Measurements from ENCODE around the gene NEU1.

NEU1 gene

GRCh38 chr6:31896856-31897611 lies 34.4 kb upstream of the NEU1 start:
- DNase-seq (ENCODE audit: low read depth in 3 of 3, low spot score in 1 of 3), result peak in 1 of 3 donors; percentile 21

- no peak for DNase-seq (ENCODE audit: low read depth in 3 of 3, low spot score in 1 of 3)
These were observed 33.9 kb upstream of the NEU1 start for GRCh38 chr6:31896493-31896855.

GRCh38 chr6:31892821-31893220 lies 30.2 kb upstream of the NEU1 start:
- DNase-seq (ENCODE audit: low read depth in 3 of 3, low spot score in 1 of 3), result no peak

- DNase-seq (ENCODE audit: low read depth in 3 of 3, low spot score in 1 of 3), result no peak
These were observed 26.8 kb upstream of the NEU1 start for GRCh38 chr6:31889331-31889972.

GRCh38 chr6:31888276-31889258 lies 25.9 kb upstream of the NEU1 start:
- DNase-seq (ENCODE audit: low read depth in 3 of 3, low spot score in 1 of 3), result peak in 2 of 3 donors; percentile 22 to 53

DNA sequence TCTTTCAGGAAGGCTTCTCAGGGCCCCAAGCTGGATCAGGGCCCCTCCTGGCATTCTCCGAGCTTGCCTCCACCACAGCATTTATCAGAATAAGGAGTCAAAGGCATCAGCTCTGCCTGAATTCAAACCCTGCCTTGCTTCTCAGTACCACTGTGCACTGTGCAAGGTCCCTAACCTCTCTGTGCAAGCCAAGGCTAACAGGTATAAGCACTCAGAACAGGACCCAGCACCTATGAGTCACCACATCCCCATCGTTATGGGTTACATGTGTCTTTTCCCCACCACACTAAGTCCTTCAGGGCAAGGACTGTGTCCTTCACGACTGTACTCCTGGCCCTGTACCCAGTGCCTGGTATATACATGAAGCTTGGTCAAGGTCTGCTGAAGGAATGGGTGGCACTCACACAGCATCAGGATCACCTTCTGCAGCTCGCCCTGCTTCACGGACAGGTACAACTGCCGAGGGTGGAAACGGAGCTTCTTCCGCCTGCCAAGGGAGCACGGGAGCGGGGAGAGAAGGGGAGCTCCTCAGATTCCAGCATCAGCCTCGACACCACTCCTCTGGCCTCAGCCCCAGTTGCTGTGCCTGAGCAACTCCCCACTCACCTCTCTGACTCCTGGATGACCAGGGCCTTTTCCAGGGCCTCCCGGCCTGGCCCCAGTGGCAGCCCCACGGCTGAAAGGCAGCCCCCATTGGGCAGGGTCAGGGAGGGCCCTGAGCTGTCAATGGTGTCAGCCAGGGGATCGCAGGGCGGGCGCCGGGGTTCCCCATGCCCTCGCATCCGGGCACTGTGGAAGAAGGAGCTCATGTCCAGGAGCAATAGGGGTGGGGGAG lies 24.8 kb upstream of the NEU1 start:
- no peak for DNase-seq (ENCODE audit: low read depth in 3 of 3, low spot score in 1 of 3)

GRCh38 chr6:31886541-31886991 lies 23.9 kb upstream of the NEU1 start:
- no peak for DNase-seq (ENCODE audit: low read depth in 3 of 3, low spot score in 1 of 3)

DNA sequence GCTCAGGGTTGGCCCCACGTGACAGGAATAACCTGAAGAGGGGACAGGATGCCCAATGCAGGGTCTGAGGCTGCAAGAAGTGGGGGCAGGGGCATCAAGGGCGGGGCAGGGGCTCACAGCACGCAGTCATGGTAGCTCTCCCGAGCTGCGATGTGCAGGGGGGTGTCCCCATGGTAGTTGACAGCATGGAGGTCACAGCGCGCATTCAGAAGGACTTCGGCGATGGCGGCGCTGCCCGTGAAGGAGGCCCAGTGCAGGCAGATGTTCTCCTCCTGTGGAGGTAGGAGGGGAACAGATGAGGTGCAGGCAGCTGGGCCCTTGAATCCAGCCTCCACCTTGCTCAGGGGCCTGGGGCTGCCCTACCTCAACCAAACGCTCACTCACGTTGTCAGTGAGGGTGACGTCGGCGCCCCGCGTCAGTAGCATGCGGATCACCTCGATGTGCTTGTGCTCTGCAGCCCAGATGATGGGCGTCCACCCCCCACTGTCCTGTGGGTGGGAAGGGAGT lies 22.0 kb upstream of the NEU1 start:
- DNase-seq (ENCODE audit: low read depth in 3 of 3, low spot score in 1 of 3), result no peak

GRCh38 chr6:31883676-31884075 lies 21.1 kb upstream of the NEU1 start:
- DNase-seq (ENCODE audit: low read depth in 3 of 3, low spot score in 1 of 3), result no peak

DNA sequence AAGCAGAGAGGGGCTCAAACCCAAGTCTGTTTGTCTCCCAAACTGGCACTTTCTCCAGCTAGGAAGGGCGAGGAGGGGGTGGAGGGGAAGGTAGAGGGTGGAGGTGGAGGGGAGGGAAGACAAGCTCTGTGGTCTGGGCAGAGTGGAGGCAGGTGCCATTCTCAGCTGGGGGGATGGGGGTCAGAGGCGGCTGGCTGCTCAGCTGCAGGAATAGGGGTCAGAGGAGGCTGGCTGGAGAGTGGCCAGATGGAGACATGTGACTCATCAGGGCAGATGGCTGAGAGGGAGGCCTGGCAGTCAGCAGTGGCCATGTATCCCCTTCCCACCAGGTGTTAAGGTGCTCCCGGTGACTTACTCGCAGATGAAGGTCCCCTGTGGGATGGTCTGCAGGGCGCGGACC lies 19.7 kb upstream of the NEU1 start:
- DNase-seq (ENCODE audit: low read depth in 3 of 3, low spot score in 1 of 3), result no peak

- no peak for DNase-seq (ENCODE audit: low read depth in 3 of 3, low spot score in 1 of 3)
These were observed 18.7 kb upstream of the NEU1 start for GRCh38 chr6:31881136-31881859.

DNA sequence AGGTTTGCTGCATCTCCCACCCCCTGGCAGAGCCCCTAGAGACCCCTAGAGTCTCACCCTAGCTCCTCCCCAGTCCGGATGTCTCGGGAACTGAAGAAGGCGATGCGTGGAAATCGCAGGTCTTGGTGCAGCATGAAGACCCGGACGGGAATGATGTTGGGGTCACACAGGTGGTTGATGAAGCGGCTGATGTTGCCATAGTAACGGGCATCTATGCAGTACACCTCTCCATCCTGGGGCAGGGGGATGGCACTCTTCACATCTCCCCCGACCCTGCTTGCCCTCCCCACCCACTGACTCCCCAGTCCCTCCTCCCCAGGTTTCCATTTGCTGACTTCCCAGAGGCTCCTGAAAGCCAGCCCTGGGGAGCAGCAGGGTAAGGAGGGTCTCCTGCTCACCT lies 18.0 kb upstream of the NEU1 start:
- DNase-seq (ENCODE audit: low read depth in 3 of 3, low spot score in 1 of 3), result no peak

DNA sequence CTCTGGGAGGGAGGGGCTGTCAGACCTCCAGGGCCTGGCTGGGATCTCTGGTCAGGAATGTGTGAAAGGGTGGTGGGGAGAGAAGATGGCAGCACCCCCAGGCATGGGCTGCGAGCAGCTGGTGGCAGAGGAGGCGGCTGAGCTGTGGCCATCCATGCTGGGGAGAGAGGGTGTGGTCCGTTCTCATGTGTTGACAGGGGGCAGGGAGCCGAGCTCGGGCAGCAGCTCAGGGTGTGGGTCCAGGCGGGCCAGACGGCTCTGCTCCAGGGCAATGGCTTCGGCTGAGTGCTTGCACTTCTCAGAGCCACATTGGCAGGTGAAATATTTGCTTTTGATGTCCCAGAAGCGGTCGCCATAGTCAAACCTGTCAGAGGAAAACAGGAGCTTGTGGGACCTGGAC lies 17.3 kb upstream of the NEU1 start:
- no peak for DNase-seq (ENCODE audit: low read depth in 3 of 3, low spot score in 1 of 3)

GRCh38 chr6:31879143-31879542 lies 16.5 kb upstream of the NEU1 start:
- no peak for DNase-seq (ENCODE audit: low read depth in 3 of 3, low spot score in 1 of 3)

GRCh38 chr6:31878726-31879125 lies 16.1 kb upstream of the NEU1 start, which contains the start of gene SLC44A4:
Gene SLC44A4 (minus strand): TSS chr6:31878997. CDS start chr6:31878980, 17 bp downstream.
- no peak for DNase-seq (ENCODE audit: low read depth in 3 of 3, low spot score in 1 of 3)

- DNase-seq (ENCODE audit: low read depth in 3 of 3, low spot score in 1 of 3), result no peak
These were observed 15.6 kb upstream of the NEU1 start for GRCh38 chr6:31878222-31878621.

DNA sequence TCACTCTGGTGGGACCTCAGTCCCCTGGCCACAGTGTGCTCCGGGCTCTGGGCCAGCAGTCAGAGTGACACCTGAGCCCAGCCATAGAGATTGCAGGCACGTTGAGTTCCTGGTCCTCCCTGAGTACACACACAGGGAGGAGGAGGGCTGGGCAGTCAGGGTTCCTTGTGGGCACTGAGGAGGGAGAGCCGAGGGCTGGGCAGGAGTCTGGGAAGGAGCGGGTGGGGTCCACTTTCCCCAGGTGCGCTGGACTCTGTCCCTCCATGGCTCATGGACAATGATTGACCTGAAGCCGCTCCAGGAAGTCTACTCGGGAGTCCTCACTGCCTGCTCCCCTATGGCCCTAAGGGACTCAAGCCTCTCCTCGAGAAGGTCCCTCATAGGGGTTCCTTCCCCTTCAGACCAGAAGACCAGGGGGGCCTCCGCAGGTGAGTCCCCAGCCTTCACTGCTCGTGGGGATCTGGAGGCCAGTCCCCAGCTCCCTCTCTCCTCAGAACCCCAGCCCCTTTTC lies 15.1 kb upstream of the NEU1 start:
- no peak for DNase-seq (ENCODE audit: low read depth in 3 of 3, low spot score in 1 of 3)

DNA sequence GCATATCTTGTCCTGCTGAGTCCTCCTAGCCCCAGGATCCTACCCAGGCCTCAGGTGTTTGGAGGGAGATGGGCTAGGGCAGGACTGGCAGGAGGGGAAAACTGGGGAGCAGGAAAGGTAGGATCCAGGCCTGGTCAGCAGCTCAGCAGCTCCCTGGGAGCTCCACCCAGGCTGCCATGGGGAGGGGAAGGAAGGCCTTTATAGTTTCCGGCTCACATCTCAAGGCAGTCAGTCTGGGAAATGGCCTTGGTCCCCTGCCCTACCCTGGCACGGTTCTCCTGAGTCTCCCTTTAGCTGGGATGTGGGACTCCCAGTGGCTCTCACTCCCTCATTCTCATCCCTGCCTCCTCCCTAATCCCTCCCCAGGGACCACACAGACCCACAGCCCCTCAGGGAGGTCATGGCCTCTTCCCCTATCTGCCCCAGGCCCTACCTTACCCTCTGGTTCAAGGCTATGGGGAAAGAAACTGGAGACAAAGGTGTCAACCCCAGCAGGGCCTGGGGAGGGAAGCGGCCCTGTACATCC lies 14.6 kb upstream of the NEU1 start:
- no peak for DNase-seq (ENCODE audit: low read depth in 3 of 3, low spot score in 1 of 3)

DNA sequence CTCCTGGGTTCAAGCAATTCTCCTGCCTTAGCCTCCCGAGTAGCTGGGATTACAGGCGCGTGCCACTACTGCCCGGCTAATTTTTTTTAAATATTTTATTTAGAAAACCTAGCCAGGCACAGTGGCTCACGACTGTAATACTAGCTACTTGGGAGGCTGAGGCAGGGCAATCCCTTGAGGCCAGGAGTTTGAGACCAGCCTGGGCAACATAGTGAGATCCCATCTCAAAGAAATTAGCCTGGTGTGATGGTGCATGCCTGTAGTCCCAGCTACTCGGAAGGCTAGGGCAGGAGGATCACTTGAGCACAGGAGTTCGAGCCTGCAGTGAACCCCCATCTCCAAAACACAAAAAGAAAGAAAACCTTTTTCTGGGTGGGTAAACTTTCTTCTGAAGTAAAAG lies 13.7 kb upstream of the NEU1 start:
- DNase-seq (ENCODE audit: low read depth in 3 of 3, low spot score in 1 of 3), result no peak

All from stimulated activated CD4-positive, alpha-beta T cell treated with anti-CD3 and anti-CD28 coated beads, TNF-alpha, amount 100 ng/mL, for 1 hour (primary cell).